GM23248 (cell line): ENCODE measurements around the gene HES3. TPM values are rescaled to one million over a fixed set of nuclear protein-coding genes. Genes with fewer than 3 reads are reported as not detected.

Source experiments
- DNase-seq: peaks from one replicate; pipeline ENCODE4 v3.0.0-alpha.2; 2015
- H2AFZ ChIP-seq: fragments of 200-600 bp; sonication (generic); 2 replicates; pipeline ENCODE4 v1.6.1; 2016; ENCODE audit warnings: antibody characterized with exemption
- H3F3A ChIP-seq: fragments of 200-600 bp; sonication (generic); 2 replicates; pipeline ENCODE4 v1.6.1; 2016; ENCODE audit warnings: mild to moderate bottlenecking, antibody characterized with exemption, mixed run types; ENCODE audit not compliant: insufficient read depth
- H3K27ac ChIP-seq: fragments of 200-600 bp; sonication (generic); 2 replicates; pipeline ENCODE4 v1.5.1; 2016; ENCODE audit warnings: mild to moderate bottlenecking
- H3K27me3 ChIP-seq: fragments of 200-600 bp; sonication (generic); replicated peaks from 2 replicates; pipeline ENCODE4 v1.6.1; 2016; ENCODE audit warnings: mild to moderate bottlenecking; ENCODE audit not compliant: insufficient read depth
- H3K36me3 ChIP-seq: fragments of 200-600 bp; sonication (generic); 2 replicates; pipeline ENCODE4 v1.6.1; 2016; ENCODE audit warnings: low read depth, mild to moderate bottlenecking
- H3K4me1 ChIP-seq: fragments of 200-600 bp; sonication (generic); 2 replicates; pipeline ENCODE4 v1.6.1; 2016; ENCODE audit warnings: mild to moderate bottlenecking; ENCODE audit not compliant: insufficient read depth
- H3K4me2 ChIP-seq: fragments of 200-600 bp; sonication (generic); one replicate; pipeline ENCODE4 v1.6.1; 2016; ENCODE audit warnings: mild to moderate bottlenecking; ENCODE audit not compliant: unreplicated experiment
- H3K4me3 ChIP-seq: fragments of 200-600 bp; sonication (generic); 2 replicates; pipeline ENCODE4 v1.5.1; 2016; ENCODE audit warnings: mild to moderate bottlenecking
- H3K79me2 ChIP-seq: fragments of 200-600 bp; sonication (generic); 2 replicates; pipeline ENCODE4 v1.6.1; 2016; ENCODE audit warnings: mild to moderate bottlenecking; ENCODE audit not compliant: insufficient read depth
- H3K9ac ChIP-seq: fragments of 200-600 bp; sonication (generic); 2 replicates; pipeline ENCODE4 v1.6.1; 2016; ENCODE audit warnings: mild to moderate bottlenecking
- H3K9me2 ChIP-seq: fragments of 200-600 bp; sonication (generic); 2 replicates; pipeline ENCODE4 v1.6.1; 2016; ENCODE audit warnings: mixed run types, mild to moderate bottlenecking, moderate library complexity; ENCODE audit not compliant: insufficient read depth
- H3K9me3 ChIP-seq: fragments of 200-600 bp; sonication (generic); one replicate; pipeline ENCODE4 v1.6.1; 2017; ENCODE audit warnings: low read depth
- H4K20me1 ChIP-seq: fragments of 200-600 bp; sonication (generic); 2 replicates; pipeline ENCODE4 v1.6.0; 2016; ENCODE audit not compliant: insufficient read depth
- EZH2 ChIP-seq: fragments of 200-600 bp; sonication (generic); IDR thresholded peaks from 2 replicates; pipeline ENCODE4 v1.6.1; 2018; ENCODE audit warnings: antibody characterized with exemption, mild to moderate bottlenecking; ENCODE audit not compliant: insufficient read depth, poor library complexity, severe bottlenecking
- EZH2phosphoT487 ChIP-seq: fragments of 200-600 bp; sonication (generic); IDR thresholded peaks from 2 replicates; pipeline ENCODE4 v1.6.1; 2018; ENCODE audit warnings: antibody characterized with exemption, moderate library complexity, mild to moderate bottlenecking, low read depth; ENCODE audit not compliant: insufficient read depth
- WGBS, 2 experiments: methylation state at CpG; one replicate each; pipeline ENCODE4 v1.1.6; 2015 to 2017; ENCODE audit warnings: low lambda C conversion rate in 2 of 2, low coverage in 1 of 2; ENCODE audit errors: missing lambda C conversion rate in 2 of 2; 5-methylcytosine and 5-hydroxymethylcytosine counted together
- in situ Hi-C: fragments of 300-500 bp; cut with MboI; formaldehyde crosslinking; loops from 2 replicates; pipeline ENCODE4 v1.15.0; 2020
- polyA plus RNA-seq: library from polyadenylated mRNA; unstranded; fragments of >200 nt; fragmentation: Nextera tagmentation; extraction: Ambion mirVana; gene quantifications from 2 replicates; pipeline ENCODE4 v1.2.1, GENCODE V29; 2016
- total RNA-seq: library from RNA; depleted of rRNA; stranded (reverse); fragments of >200 nt; shearing (Covaris generic); gene quantifications from 2 replicates; pipeline ENCODE4 v1.2.3, GENCODE V29; 2014

HES3 gene
- total and polyA plus RNA-seq, 2 experiments from 2014 or later = not detected

- Histone ChIP-seq H3K4me1 (peaks cover 16% of the 10 kb centered on the region), H3K27me3 (no peaks in the 10 kb centered on the region), H3K9me3 (no peaks in the 10 kb centered on the region), H2AFZ (no peak overlapping the region), H3K36me3 (no peaks in the 10 kb centered on the region), H4K20me1 (no peaks in the 10 kb centered on the region), H3K4me2 (no peak overlapping the region), H3K9me2 (no peaks in the 10 kb centered on the region), H3K27ac (no peak overlapping the region), H3K79me2 (no peaks in the 10 kb centered on the region), H3F3A (no peaks in the 10 kb centered on the region), H3K9ac (no peak overlapping the region), H3K4me3 (no peak overlapping the region)
- TF ChIP-seq EZH2phosphoT487 (no peak), EZH2 (no peak)
- DNase-seq = peak; percentile 59
- 91 to 92% methylated on average over 17 to 19 of the region's 19 CpGs for whole genome bisulfite sequencing, 2 experiments
- in situ Hi-C loops = no loop called here
Observed at GRCh38 chr1:6273380-6273891, 29.5 kb downstream of the HES3 start.

DNA sequence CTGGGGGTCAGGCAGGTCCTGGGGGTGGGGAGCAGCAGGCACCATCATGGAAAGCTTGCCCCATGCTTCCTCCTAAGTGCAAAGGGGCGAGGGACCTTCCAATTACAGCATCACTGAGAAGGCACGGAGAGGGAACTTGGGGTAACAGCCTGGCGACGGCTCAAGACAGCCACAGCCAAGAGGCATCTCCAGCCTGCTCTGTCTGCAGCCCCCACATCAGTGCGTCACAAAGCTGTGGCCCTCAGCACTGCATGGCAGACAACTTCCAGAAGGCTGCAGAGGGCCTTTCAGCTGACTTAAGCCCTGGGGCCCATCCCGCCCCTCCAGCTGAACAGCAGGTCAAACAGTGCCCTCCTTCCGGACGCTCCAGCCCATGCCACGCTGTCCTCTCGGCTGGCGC, 30.1 kb downstream of the HES3 start:
- no peak overlapping the region for H3K9ac ChIP-seq
- H3F3A ChIP-seq = no peaks in the 10 kb centered on the region
- in situ Hi-C loops = no loop called here
- no peak overlapping the region for H3K27ac ChIP-seq
- no peaks in the 10 kb centered on the region for H3K9me2 ChIP-seq
- no peak for TF ChIP-seq EZH2
- TF ChIP-seq EZH2phosphoT487 = no peak
- H3K4me1 ChIP-seq = peaks cover 16% of the 10 kb centered on the region
- DNase-seq = no peak
- H3K36me3 ChIP-seq = no peaks in the 10 kb centered on the region
- H3K4me3 ChIP-seq = no peak overlapping the region
- WGBS, 2 experiments = 97% methylated on average over 11 of the region's 11 CpGs
- H3K79me2 ChIP-seq = no peaks in the 10 kb centered on the region
- H3K4me2 ChIP-seq = no peak overlapping the region
- no peaks in the 10 kb centered on the region for H3K9me3 ChIP-seq
- H2AFZ ChIP-seq = no peak overlapping the region
- no peaks in the 10 kb centered on the region for H4K20me1 ChIP-seq
- no peaks in the 10 kb centered on the region for H3K27me3 ChIP-seq

GRCh38 chr1:6274622-6275139, 30.7 kb downstream of the HES3 start:
- peaks cover 16% of the 10 kb centered on the region for H3K4me1 ChIP-seq
- H3K36me3 ChIP-seq = no peaks in the 10 kb centered on the region
- no peak for TF ChIP-seq EZH2
- TF ChIP-seq EZH2phosphoT487 = no peak
- no peak overlapping the region for H3K27ac ChIP-seq
- no peak overlapping the region for H3K9ac ChIP-seq
- no peak overlapping the region for H2AFZ ChIP-seq
- H4K20me1 ChIP-seq = no peaks in the 10 kb centered on the region
- H3K4me3 ChIP-seq = no peak overlapping the region
- H3K4me2 ChIP-seq = no peak overlapping the region
- no peaks in the 10 kb centered on the region for H3K9me3 ChIP-seq
- H3K79me2 ChIP-seq = no peaks in the 10 kb centered on the region
- no peaks in the 10 kb centered on the region for H3K9me2 ChIP-seq
- no peaks in the 10 kb centered on the region for H3F3A ChIP-seq
- in situ Hi-C loops = no loop called here
- WGBS, 2 experiments = 95 to 96% methylated on average over 15 to 16 of the region's 16 CpGs
- H3K27me3 ChIP-seq = no peaks in the 10 kb centered on the region
- DNase-seq = no peak

- in situ Hi-C loops = no loop called here
- peak; percentile 90 for DNase-seq
- 27 to 29% methylated on average over 34 to 35 of the region's 35 CpGs for WGBS, 2 experiments
- H3K27me3 ChIP-seq = no peaks in the 10 kb centered on the region
- H4K20me1 ChIP-seq = no peaks in the 10 kb centered on the region
- no peaks in the 10 kb centered on the region for H3K9me2 ChIP-seq
- peaks cover 14% of the 10 kb centered on the region for H3K4me1 ChIP-seq
- TF ChIP-seq EZH2 = no peak
- TF ChIP-seq EZH2phosphoT487 = no peak
- H3K9me3 ChIP-seq = no peaks in the 10 kb centered on the region
- H2AFZ ChIP-seq = peak overlapping the region; percentile 74
- no peaks in the 10 kb centered on the region for H3K36me3 ChIP-seq
- H3K4me3 ChIP-seq = 0 out of 2 replicates have a peak overlapping the region, but pooled peaks have one; percentile 5
- peak overlapping the region; percentile 54 for H3K27ac ChIP-seq
- H3K79me2 ChIP-seq = no peaks in the 10 kb centered on the region
- peak overlapping the region; percentile 77 for H3K9ac ChIP-seq
- H3K4me2 ChIP-seq = peak overlapping the region; percentile 14
- H3F3A ChIP-seq = no peaks in the 10 kb centered on the region
Observed at GRCh38 chr1:6275826-6276782, 32.1 kb downstream of the HES3 start.
